C4-2B (cell line): ENCODE results near the gene CEACAM4.

ENCODE experiments used
- CTCF ChIP-seq: fragments of 450-650 bp; conservative IDR thresholded peaks from 2 replicates; pipeline ENCODE4 v1.5.1; 2017; ENCODE audit warnings: mild to moderate bottlenecking
- ZFX ChIP-seq: fragments of 450-650 bp; IDR thresholded peaks from 2 replicates; pipeline ENCODE4 v1.6.1; 2017

GRCh38 chr19:41587101-41587837 is 39.6 kb downstream of the CEACAM4 start:
- no peak for TF ChIP-seq CTCF
- TF ChIP-seq ZFX, result no peak
